Tibial nerve (tissue), 4 donors: ENCODE results near the gene C19orf33. TPM values are rescaled to one million over a fixed set of nuclear protein-coding genes. Genes with fewer than 3 reads are reported as not detected.

Source experiments
- DNase-seq, 2 donors: peaks; one replicate each; pipeline ENCODE4 v3.0.0-alpha.2; 2019; ENCODE audit warnings: low spot score in 2 of 2
- H3K27ac ChIP-seq, 4 donors: fragments of 200-600 bp; sonication (generic) in 3 of 4; one replicate each; pipeline ENCODE4 v1.5.1; 2017 to 2019; ENCODE audit warnings: mild to moderate bottlenecking in 1 of 4
- H3K27me3 ChIP-seq, 2 donors: fragments of 200-600 bp; sonication (generic) in 1 of 2; one replicate each; pipeline versions ENCODE4 v1.5.1 to v1.6.0; 2017 to 2019
- H3K36me3 ChIP-seq, 3 donors: fragments of 200-600 bp; sonication (generic); one replicate each; pipeline ENCODE4 v1.5.1; 2018 to 2019
- H3K4me1 ChIP-seq, 4 donors: fragments of 200-600 bp; sonication (generic) in 3 of 4; one replicate each; pipeline ENCODE4 v1.5.1; 2017 to 2019
- H3K4me3 ChIP-seq, 4 donors: fragments of 200-600 bp; sonication (generic) in 3 of 4; one replicate each; pipeline ENCODE4 v1.5.1; 2017 to 2019; ENCODE audit warnings: mild to moderate bottlenecking in 1 of 4, moderate library complexity in 1 of 4
- H3K9me3 ChIP-seq, 4 donors: fragments of 200-600 bp; sonication (generic) in 3 of 4; one replicate each; pipeline ENCODE4 v1.5.1; 2017 to 2019
- EP300 ChIP-seq, 2 donors: sonication (generic); formaldehyde crosslinking; IDR thresholded peaks; one replicate each; pipeline ENCODE4 v1.6.1; 2017; ENCODE audit warnings: antibody characterized with exemption in 2 of 2, mild to moderate bottlenecking in 1 of 2
- POLR2A ChIP-seq, 2 donors: fragments of 450-650 bp; IDR thresholded peaks; one replicate each; pipeline ENCODE4 v1.6.1; 2017; ENCODE audit warnings: antibody characterized with exemption in 2 of 2, mild to moderate bottlenecking in 2 of 2, moderate library complexity in 2 of 2
- WGBS, 2 donors: methylation state at CpG; one replicate each; pipeline ENCODE4 v1.1.5; 2018; 5-methylcytosine and 5-hydroxymethylcytosine counted together
- total RNA-seq, 4 donors: library from RNA; depleted of rRNA; stranded (reverse); fragments of >200 nt; gene quantifications; one replicate each; pipeline ENCODE4 v1.1.0, GENCODE V29; 2016
- TF ChIP-seq, protein P1 (sequence below), 5 experiments: fragments of 200-600 bp in 3 of 5; fragments of 450-650 bp in 2 of 5; sonication (generic) in 3 of 5; IDR thresholded peaks; one replicate each; pipeline ENCODE4 v1.5.1; 2016 to 2019; ENCODE audit warnings: antibody characterized with exemption in 5 of 5, mild to moderate bottlenecking in 3 of 5, moderate library complexity in 2 of 5

The C19orf33 gene
- total RNA-seq, 4 donors from 2014 or later: 76.8 to 627 (median 335) TPM

DNA sequence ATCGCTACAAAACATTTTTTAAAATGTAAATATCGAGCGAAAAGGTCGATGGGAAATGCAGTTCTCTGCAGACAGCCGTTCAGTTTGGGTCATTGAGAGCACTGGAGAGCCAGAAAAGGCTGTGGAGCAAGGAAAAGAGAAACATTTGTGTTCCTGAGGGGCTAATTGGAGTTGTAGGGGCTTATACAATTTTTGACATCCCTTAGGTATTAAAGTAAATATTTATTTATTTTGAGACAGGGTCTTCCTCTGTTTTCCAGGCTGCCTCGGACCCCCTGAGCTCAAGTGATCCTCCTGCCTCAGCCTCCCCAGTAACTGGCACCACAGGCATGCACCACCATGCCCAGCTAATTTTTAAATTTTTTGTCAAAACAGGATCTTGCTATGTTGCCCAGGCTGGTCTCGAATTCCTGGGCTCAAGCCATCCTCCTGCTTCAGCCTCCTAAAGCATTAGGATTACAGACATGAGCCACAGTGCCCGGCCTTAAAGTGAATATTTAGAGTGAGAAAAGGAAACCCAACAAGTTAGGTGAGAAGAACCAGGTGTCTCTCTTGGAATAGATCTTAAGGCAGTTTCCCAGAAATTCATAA is 12.5 kb downstream of the C19orf33 start:
- Histone ChIP-seq H3K9me3 (no peaks in the 10 kb centered on the region), H3K27me3 (peaks cover 0 to 8% of the 10 kb centered on the region in 2 donors), H3K4me3 (peak overlapping the region; percentile 48 to 71 (median 55)), H3K27ac (peak overlapping the region; percentile 89 to 95 (median 90)), H3K4me1 (peaks cover 0 to 39% (median 15%) of the 10 kb centered on the region in 4 donors), H3K36me3 (no peaks in the 10 kb centered on the region)
- 36% methylated on average over 8 of the region's 8 CpGs for WGBS, 2 donors
- no peak for TF ChIP-seq EP300 (IDR thresholded peaks at IDR 0.05)
- TF ChIP-seq, protein P1, sequence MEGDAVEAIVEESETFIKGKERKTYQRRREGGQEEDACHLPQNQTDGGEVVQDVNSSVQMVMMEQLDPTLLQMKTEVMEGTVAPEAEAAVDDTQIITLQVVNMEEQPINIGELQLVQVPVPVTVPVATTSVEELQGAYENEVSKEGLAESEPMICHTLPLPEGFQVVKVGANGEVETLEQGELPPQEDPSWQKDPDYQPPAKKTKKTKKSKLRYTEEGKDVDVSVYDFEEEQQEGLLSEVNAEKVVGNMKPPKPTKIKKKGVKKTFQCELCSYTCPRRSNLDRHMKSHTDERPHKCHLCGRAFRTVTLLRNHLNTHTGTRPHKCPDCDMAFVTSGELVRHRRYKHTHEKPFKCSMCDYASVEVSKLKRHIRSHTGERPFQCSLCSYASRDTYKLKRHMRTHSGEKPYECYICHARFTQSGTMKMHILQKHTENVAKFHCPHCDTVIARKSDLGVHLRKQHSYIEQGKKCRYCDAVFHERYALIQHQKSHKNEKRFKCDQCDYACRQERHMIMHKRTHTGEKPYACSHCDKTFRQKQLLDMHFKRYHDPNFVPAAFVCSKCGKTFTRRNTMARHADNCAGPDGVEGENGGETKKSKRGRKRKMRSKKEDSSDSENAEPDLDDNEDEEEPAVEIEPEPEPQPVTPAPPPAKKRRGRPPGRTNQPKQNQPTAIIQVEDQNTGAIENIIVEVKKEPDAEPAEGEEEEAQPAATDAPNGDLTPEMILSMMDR (IDR thresholded peaks at IDR 0.05): no peak
- no peak for TF ChIP-seq POLR2A (IDR thresholded peaks at IDR 0.05)
- DNase-seq: no peak

- DNase-seq: no peak
- Histone ChIP-seq H3K27ac (peak overlapping the region in 2 of 4 donors; percentile 89 to 90), H3K36me3 (no peaks in the 10 kb centered on the region), H3K9me3 (no peaks in the 10 kb centered on the region), H3K27me3 (peaks cover 0 to 8% of the 10 kb centered on the region in 2 donors), H3K4me1 (peaks cover 0 to 42% (median 15%) of the 10 kb centered on the region in 4 donors), H3K4me3 (peak overlapping the region in 1 of 4 donors; percentile 58)
- WGBS, 2 donors: 70 to 84% methylated on average over 11 of the region's 11 CpGs
- TF ChIP-seq, protein P1 (IDR thresholded peaks at IDR 0.05): no peak
- TF ChIP-seq EP300 (IDR thresholded peaks at IDR 0.05) (no peak), POLR2A (IDR thresholded peaks at IDR 0.05) (no peak)
These were observed 13.1 kb downstream of the C19orf33 start for GRCh38 chr19:38317104-38317612.

- DNase-seq: no peak
- Histone ChIP-seq H3K27ac (no peak overlapping the region), H3K4me1 (peaks cover 0 to 42% (median 15%) of the 10 kb centered on the region in 4 donors), H3K4me3 (no peak overlapping the region), H3K27me3 (peaks cover 0 to 8% of the 10 kb centered on the region in 2 donors), H3K9me3 (no peaks in the 10 kb centered on the region), H3K36me3 (no peaks in the 10 kb centered on the region)
- WGBS, 2 donors: 46 to 52% methylated on average over 6 of the region's 6 CpGs
- no peak for TF ChIP-seq POLR2A (IDR thresholded peaks at IDR 0.05)
- TF ChIP-seq, protein P1 (IDR thresholded peaks at IDR 0.05): no peak
- no peak for TF ChIP-seq EP300 (IDR thresholded peaks at IDR 0.05)
These were observed 14.6 kb downstream of the C19orf33 start for GRCh38 chr19:38318660-38319059.

DNA sequence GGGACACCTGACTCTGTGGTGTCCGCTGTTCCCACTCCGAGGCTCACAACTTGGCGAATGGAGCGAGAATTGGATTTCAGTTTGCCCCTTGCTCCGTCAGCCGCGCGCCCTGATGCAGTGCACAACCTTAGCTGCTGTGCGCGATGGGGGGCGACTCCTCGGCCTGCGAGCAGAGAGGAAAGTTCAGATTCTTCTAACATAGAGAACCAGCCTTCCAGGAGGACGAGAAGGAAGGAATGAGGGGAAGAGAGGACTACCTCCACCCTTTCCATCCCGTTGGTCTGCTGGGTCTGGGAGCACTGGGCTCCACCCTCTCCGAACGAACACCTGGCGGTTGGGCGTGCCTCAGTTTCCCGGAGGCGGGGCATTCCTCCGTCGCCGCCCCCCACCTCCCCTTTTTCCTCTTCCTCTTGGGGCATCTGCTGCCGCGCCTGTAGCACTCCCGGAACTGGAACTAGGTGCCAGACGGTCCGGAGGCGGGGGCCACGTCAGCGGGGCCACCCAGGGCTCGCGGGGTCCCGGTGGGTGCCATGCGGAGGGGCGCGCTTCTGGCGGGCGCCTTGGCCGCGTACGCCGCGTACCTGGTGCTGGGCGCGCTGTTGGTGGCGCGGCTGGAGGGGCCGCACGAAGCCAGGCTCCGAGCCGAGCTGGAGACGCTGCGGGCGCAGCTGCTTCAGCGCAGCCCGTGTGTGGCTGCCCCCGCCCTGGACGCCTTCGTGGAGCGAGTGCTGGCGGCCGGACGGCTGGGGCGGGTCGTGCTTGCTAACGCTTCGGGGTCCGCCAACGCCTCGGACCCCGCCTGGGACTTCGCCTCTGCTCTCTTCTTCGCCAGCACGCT is 15.6 kb downstream of the C19orf33 start, which contains the start of gene KCNK6:
Gene KCNK6, plus strand, starts transcription at position 425 of the 838 bp plus-strand sequence. Its CDS starts 106 bp downstream, at position 531.
- peaks cover 0 to 4% (median 0%) of the 10 kb centered on the region in 3 donors for H3K36me3 ChIP-seq
- peak in 1 of 2 donors; percentile 22 for DNase-seq
- H3K9me3 ChIP-seq: no peaks in the 10 kb centered on the region
- peak within 1 kb of the TSS; percentile 53 to 78 (median 66) for H3K4me3 ChIP-seq
- WGBS, 2 donors: 2 to 5% methylated on average over 62 to 74 of the region's 76 CpGs
- H3K4me1 ChIP-seq: peaks cover 0 to 41% (median 15%) of the 10 kb centered on the region in 4 donors
- peak within 1 kb of the TSS; percentile 4 to 82 (median 42) for H3K27ac ChIP-seq
- peaks cover 0 to 8% of the 10 kb centered on the region in 2 donors for H3K27me3 ChIP-seq
- TF ChIP-seq, protein P1 (IDR thresholded peaks at IDR 0.05): no peak
- peak in 1 of 2 donors; percentile 51 for TF ChIP-seq POLR2A (IDR thresholded peaks at IDR 0.05)
